ENCODE data around the gene CXCR3.
"Not testable (repeated sequence)": the region's sequence is repeated elsewhere in the genome, so short reads cannot be mapped to it uniquely, and the experiment has no call there.

CXCR3 gene

GRCh38 chrX:71650333-71650969 lies 32.1 kb upstream of the CXCR3 start:
- no peak for DNase-seq (ENCODE audit: low read depth)
- no peak overlapping the region for H3K4me3 ChIP-seq (ENCODE audit: low read length)
- 0 out of 2 replicates have a peak, but pooled peaks have one; percentile 9 for TF ChIP-seq CTCF (conservative IDR thresholded peaks at IDR 0.05; ENCODE audit: low read length)

- DNase-seq (ENCODE audit: low read depth); H3K4me3 ChIP-seq (ENCODE audit: low read length): not testable (repeated sequence)
These were observed 26.1 kb upstream of the CXCR3 start for GRCh38 chrX:71644406-71644805.

DNA sequence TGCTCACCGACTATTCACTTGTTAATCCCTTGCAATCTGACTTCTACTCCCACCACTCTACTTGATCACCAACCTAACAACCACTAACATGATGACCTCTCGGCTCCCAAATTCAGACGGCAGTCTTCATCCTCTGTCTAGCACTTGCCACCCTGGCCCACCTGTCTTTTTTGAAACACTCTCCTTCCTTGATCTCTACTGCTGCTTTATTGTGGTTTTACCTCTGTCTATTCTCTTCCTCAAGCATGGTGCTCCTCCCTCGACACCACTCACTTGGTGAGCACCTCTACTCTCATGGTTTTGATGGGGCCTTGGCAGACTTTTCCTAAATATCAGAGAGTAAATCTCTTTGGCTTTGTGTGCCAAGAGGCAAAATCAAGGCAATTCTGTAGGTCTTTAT lies 21.7 kb upstream of the CXCR3 start:
- DNase-seq (ENCODE audit: low read depth): no peak
- H3K4me3 ChIP-seq (ENCODE audit: low read length): no peak overlapping the region
- no peak for TF ChIP-seq CTCF (conservative IDR thresholded peaks at IDR 0.05; ENCODE audit: low read length)

DNA sequence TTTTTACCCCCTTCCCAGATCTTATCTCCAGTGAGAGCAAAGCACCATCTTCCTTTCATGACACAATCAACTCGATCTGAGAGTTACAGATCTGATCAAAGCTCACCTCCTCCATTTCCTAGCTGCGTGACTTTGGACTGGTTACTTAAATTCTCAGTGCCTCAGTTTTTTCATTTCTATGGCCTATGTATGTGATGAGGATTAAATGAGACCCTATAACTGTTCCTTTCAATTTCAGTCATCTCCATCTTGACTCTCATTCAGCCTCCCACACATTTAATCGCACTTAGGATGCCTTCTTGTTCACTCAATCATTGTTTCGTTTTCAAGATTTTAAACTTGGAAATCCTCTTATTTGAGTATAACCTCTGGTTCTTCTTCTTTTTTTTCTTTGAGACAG lies 20.1 kb upstream of the CXCR3 start:
- H3K4me3 ChIP-seq (ENCODE audit: low read length): no peak overlapping the region
- DNase-seq (ENCODE audit: low read depth): no peak
- TF ChIP-seq CTCF (conservative IDR thresholded peaks at IDR 0.05; ENCODE audit: low read length): no peak

- H3K4me3 ChIP-seq (ENCODE audit: low read length): peak overlapping the region; percentile 26
- TF ChIP-seq CTCF (conservative IDR thresholded peaks at IDR 0.05; ENCODE audit: low read length): no peak
- DNase-seq (ENCODE audit: low read depth): peak; percentile 42
These were observed 19.5 kb upstream of the CXCR3 start for GRCh38 chrX:71637848-71638247.

GRCh38 chrX:71637253-71637618 lies 18.9 kb upstream of the CXCR3 start:
- peak; percentile 31 for DNase-seq (ENCODE audit: low read depth)
- no peak overlapping the region for H3K4me3 ChIP-seq (ENCODE audit: low read length)
- no peak for TF ChIP-seq CTCF (conservative IDR thresholded peaks at IDR 0.05; ENCODE audit: low read length)

DNA sequence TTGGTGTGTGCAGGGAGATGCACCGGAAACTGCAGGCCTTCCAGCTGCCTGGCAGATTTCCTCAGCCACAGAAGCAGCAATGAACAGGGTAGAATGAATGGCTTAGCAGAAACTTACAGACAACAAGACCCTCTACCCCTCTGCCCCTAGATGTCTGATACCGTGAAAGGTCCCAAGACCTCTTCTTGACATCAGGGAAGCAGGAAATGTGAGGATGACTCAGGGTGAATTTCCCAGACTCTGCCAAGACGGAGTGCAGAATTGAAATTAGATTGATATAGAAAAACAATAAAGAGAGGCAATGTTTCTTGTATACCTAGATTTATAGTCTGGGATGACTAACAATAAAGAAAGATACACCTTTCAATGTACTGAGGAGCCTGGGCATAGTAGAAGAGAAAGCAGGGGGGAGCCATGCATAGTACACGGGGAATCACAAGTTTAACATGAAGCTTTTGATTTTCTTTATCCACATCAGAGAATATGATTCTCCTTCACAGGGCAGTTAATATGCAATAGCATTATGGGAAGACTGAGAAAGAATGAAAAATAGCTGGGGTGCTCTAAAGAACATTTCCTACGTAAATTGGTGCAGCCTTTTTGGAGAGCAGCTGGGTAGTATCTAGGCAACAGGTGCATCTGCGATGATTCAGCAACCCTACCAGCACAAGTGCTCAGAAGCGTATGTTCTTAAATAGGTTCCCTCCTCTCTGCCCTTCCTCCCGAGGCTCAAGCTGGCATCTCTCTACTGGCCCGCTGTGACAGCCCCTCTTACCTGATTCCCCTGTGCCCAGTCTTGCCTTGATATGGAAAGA lies 18.3 kb upstream of the CXCR3 start:
- H3K4me3 ChIP-seq (ENCODE audit: low read length): no peak overlapping the region
- TF ChIP-seq CTCF (conservative IDR thresholded peaks at IDR 0.05; ENCODE audit: low read length): no peak
- DNase-seq (ENCODE audit: low read depth): no peak
